HEK293T (cell line): ENCODE measurements around the gene POSTN.

Experiments
- CTCF ChIA-PET: fragments of 350-600 bp; formaldehyde crosslinking; extraction: SDS; loops from one replicate; lab custom pipeline; 2021; ENCODE audit warnings: antibody characterized with exemption, inconsistent platforms; lab: Yijun Ruan, JAX
- POLR2A ChIA-PET: fragments of 350-600 bp; formaldehyde crosslinking; extraction: SDS; loops from one replicate; lab custom pipeline; 2020; ENCODE audit warnings: antibody characterized with exemption, inconsistent platforms; lab: Yijun Ruan, JAX
- DNase-seq: peaks from one replicate; pipeline ENCODE4 v3.0.0; 2012; ENCODE audit warnings: mixed read lengths; ENCODE audit errors: extremely low spot score
- ARNT ChIP-seq: fragments of 450-650 bp; IDR thresholded peaks from 2 replicates; pipeline ENCODE4 v1.6.1; 2017; ENCODE audit warnings: mild to moderate bottlenecking
- BHLHE40 ChIP-seq: fragments of 450-650 bp; IDR thresholded peaks from 2 replicates; pipeline ENCODE4 v1.6.1; 2016; ENCODE audit warnings: mild to moderate bottlenecking, moderate library complexity, borderline replicate concordance
- CTBP1 ChIP-seq: fragments of 450-650 bp; IDR thresholded peaks from 2 replicates; pipeline ENCODE4 v1.6.1; 2016; ENCODE audit warnings: borderline replicate concordance
- ELF4 ChIP-seq: fragments of 450-650 bp; IDR thresholded peaks from 2 replicates; pipeline ENCODE4 v1.6.1; 2017; ENCODE audit warnings: antibody characterized with exemption
- FOXA1 ChIP-seq: fragments of 450-650 bp; IDR thresholded peaks from 2 replicates; pipeline ENCODE4 v1.6.1; 2016; ENCODE audit warnings: mild to moderate bottlenecking
- FOXK2 ChIP-seq: fragments of 450-650 bp; IDR thresholded peaks from 2 replicates; pipeline ENCODE4 v1.6.1; 2016; ENCODE audit warnings: mild to moderate bottlenecking
- FOXM1 ChIP-seq: fragments of 450-650 bp; IDR thresholded peaks from 2 replicates; pipeline ENCODE4 v1.6.1; 2017; ENCODE audit warnings: mild to moderate bottlenecking, borderline replicate concordance
- HDGF ChIP-seq: fragments of 450-650 bp; IDR thresholded peaks from 2 replicates; pipeline ENCODE4 v1.6.1; 2017; ENCODE audit warnings: antibody characterized with exemption, borderline replicate concordance
- L3MBTL2 ChIP-seq: fragments of 450-650 bp; conservative IDR thresholded peaks from 2 replicates; pipeline ENCODE4 v1.6.1; 2016; ENCODE audit warnings: mild to moderate bottlenecking
- LEF1 ChIP-seq: fragments of 450-650 bp; IDR thresholded peaks from 2 replicates; pipeline ENCODE4 v1.6.1; 2017; ENCODE audit warnings: mild to moderate bottlenecking, borderline replicate concordance
- NFRKB ChIP-seq: fragments of 450-650 bp; IDR thresholded peaks from 2 replicates; pipeline ENCODE4 v1.6.1; 2016; ENCODE audit warnings: mild to moderate bottlenecking, moderate library complexity
- SP1 ChIP-seq: fragments of 450-650 bp; IDR thresholded peaks from 2 replicates; pipeline ENCODE4 v1.6.1; 2017
- SUZ12 ChIP-seq: fragments of 450-650 bp; IDR thresholded peaks from 2 replicates; pipeline ENCODE4 v1.6.1; 2016; ENCODE audit warnings: mild to moderate bottlenecking
- TARDBP ChIP-seq: fragments of 450-650 bp; IDR thresholded peaks from 2 replicates; pipeline ENCODE4 v1.6.1; 2016
- ZNF384 ChIP-seq: fragments of 450-650 bp; IDR thresholded peaks from 2 replicates; pipeline ENCODE4 v1.6.1; 2016
- TF ChIP-seq, protein P1 (sequence below): fragments of 450-650 bp; IDR thresholded peaks from 2 replicates; pipeline ENCODE4 v1.6.1; 2016

The POSTN gene

DNA sequence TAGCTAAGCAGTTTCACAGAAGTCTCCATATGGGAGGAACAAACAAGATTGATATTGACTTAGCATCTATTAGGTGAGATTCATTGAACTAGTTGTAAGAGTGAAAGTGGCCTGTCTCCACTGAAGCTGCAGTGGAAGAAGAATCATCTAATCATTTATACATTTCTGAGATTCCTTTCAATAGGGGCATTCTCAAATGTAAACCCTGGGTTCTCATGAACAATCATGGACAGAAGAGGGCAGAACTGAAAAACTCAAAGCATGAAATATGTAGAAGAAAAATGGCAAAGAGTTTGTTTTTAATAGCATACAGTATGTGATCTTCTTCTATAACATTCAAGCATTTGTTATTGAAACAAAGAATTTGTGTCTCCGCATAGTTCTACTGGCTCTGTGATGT is 17.6 kb upstream of the POSTN start:
- no peak for DNase-seq
- ChIA-PET CTCF (no interaction called here), POLR2A (no interaction called here)
- TF ChIP-seq CTBP1, result no peak

GRCh38 chr13:37615276-37615675 is 16.7 kb upstream of the POSTN start:
- ChIA-PET CTCF (no interaction called here), POLR2A (no interaction called here)
- TF ChIP-seq, protein P1, sequence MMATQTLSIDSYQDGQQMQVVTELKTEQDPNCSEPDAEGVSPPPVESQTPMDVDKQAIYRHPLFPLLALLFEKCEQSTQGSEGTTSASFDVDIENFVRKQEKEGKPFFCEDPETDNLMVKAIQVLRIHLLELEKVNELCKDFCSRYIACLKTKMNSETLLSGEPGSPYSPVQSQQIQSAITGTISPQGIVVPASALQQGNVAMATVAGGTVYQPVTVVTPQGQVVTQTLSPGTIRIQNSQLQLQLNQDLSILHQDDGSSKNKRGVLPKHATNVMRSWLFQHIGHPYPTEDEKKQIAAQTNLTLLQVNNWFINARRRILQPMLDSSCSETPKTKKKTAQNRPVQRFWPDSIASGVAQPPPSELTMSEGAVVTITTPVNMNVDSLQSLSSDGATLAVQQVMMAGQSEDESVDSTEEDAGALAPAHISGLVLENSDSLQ, result no peak
- TF ChIP-seq L3MBTL2, result no peak
- no peak for TF ChIP-seq LEF1
- no peak for TF ChIP-seq BHLHE40
- TF ChIP-seq FOXK2, result no peak
- TF ChIP-seq FOXM1, result no peak
- no peak for TF ChIP-seq HDGF
- TF ChIP-seq CTBP1, result no peak
- TF ChIP-seq NFRKB, result no peak
- TF ChIP-seq ELF4, result no peak
- no peak for TF ChIP-seq TARDBP
- TF ChIP-seq ARNT, result no peak
- no peak for TF ChIP-seq SP1
- no peak for TF ChIP-seq FOXA1
- TF ChIP-seq ZNF384, result no peak
- no peak for TF ChIP-seq SUZ12
- no peak for DNase-seq

DNA sequence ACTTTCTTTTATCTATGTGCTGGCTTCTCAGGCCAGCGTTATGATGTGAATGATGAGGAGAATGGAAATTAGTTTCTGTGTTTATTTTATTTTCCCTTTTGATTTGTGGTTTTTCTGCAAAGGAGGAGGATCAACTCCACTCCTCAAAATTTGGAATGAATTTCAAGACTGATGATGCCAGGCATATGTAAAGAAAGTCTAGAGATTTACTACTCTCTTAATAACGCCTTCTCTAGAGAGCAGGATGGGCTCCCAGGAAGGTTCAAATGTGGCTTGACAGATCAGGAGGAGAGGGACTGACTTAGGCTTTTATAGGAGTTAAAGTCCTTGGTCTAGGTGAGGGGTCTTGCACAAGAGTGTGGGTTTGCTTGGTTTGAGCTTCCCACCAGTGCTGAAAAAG is 15.1 kb upstream of the POSTN start:
- CTCF ChIA-PET, result no interaction called here
- DNase-seq, result no peak
- POLR2A ChIA-PET, result no interaction called here
- TF ChIP-seq ZNF384 (no peak), FOXA1 (no peak), HDGF (no peak), CTBP1 (no peak), FOXK2 (no peak), LEF1 (no peak), BHLHE40 (no peak), ELF4 (no peak), NFRKB (no peak), L3MBTL2 (no peak), SP1 (no peak), SUZ12 (no peak), FOXM1 (no peak), TARDBP (no peak), ARNT (no peak)
- TF ChIP-seq, protein P1, result no peak

DNA sequence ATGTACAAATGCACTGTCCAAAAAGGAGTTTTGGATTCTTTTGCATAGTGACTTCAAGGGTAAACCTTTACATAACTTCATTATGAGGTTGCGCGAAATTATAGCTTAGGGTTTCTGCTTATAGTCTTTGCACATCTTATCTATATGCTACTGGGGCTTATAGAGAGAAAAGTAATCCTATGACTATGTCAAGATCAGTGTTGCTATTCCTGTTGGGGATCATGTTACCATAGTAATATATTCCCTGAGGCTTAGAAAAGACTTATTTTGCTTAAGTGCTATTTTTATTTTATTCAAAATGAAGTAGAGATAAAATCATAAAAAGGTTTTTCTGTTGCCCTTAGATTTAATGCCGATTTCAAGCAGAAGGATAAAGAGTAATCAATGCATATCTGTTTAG is 14.7 kb upstream of the POSTN start:
- ChIA-PET POLR2A (no interaction called here), CTCF (no interaction called here)
- no peak for DNase-seq
- TF ChIP-seq FOXM1 (no peak), FOXA1 (no peak), NFRKB (no peak), BHLHE40 (no peak), TARDBP (no peak), ZNF384 (no peak), HDGF (no peak), SUZ12 (no peak), LEF1 (no peak), ELF4 (no peak), ARNT (no peak), SP1 (no peak), CTBP1 (no peak), FOXK2 (no peak), L3MBTL2 (no peak)
- TF ChIP-seq, protein P1, result no peak

DNA sequence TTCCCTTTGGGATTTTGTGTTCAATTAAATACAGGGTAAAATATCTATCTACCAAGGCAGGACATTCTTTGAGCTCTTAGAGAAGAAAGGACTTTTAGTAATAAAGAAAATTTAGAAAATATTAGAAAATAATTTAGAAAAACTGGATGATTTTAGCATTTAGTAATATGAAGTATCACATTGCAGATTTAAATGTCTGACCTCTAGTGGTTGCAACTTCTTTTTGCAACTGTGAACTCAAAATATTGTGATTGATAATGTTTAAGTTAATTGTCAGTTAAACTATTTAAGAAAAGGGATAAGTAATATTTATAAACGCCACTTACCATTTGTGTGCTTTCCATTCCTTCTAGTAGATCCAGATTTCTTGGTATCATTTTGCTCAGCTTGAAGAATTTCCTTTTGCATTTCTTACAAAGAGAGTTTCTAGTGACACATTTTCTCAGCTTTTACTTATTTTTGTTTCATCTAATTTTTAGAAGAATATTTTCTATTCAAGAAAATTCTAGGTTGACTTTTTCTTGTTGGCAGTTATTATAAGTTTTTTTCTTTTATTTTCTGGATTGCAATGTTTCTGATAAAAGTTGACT is 10.3 kb upstream of the POSTN start:
- no peak for TF ChIP-seq ARNT
- TF ChIP-seq, protein P1, result no peak
- TF ChIP-seq FOXK2, result no peak
- no peak for TF ChIP-seq BHLHE40
- no peak for TF ChIP-seq ELF4
- no peak for TF ChIP-seq ZNF384
- TF ChIP-seq LEF1, result no peak
- TF ChIP-seq FOXA1, result no peak
- no peak for TF ChIP-seq HDGF
- TF ChIP-seq CTBP1, result no peak
- CTCF ChIA-PET, result interaction anchor here (0.6 to 0.7 kb wide), 2 partner anchors 535 to 1299 kb away, joined by 3 read pairs; no protein-coding TSS in a partner anchor
- no peak for DNase-seq
- POLR2A ChIA-PET, result no interaction called here
